Suprapubic skin (tissue), 4 donors: Measurements from ENCODE around the gene FAM234A. TPM values are rescaled to one million over a fixed set of nuclear protein-coding genes. Genes with fewer than 3 reads are reported as not detected.
A peak's percentile ranks its signal among the peaks of the same experiment; 100 is the strongest.

Source experiments
- DNase-seq, 2 donors: peaks; one replicate each; pipeline ENCODE4 v3.0.0-alpha.2; 2019; ENCODE audit warnings: low spot score in 2 of 2
- H3K27ac ChIP-seq: fragments of 200-600 bp; sonication (generic); one replicate; pipeline ENCODE4 v1.5.1; 2019
- H3K27me3 ChIP-seq: fragments of 200-600 bp; sonication (generic); one replicate; pipeline ENCODE4 v1.5.1; 2019
- H3K36me3 ChIP-seq: fragments of 200-600 bp; sonication (generic); one replicate; pipeline ENCODE4 v1.5.1; 2019
- H3K4me1 ChIP-seq: fragments of 200-600 bp; sonication (generic); one replicate; pipeline ENCODE4 v1.5.1; 2019
- H3K4me3 ChIP-seq: fragments of 200-600 bp; sonication (generic); one replicate; pipeline ENCODE4 v1.5.1; 2019; ENCODE audit warnings: mild to moderate bottlenecking
- H3K9me3 ChIP-seq: fragments of 200-600 bp; sonication (generic); one replicate; pipeline ENCODE4 v1.5.1; 2019
- EP300 ChIP-seq: sonication (generic); formaldehyde crosslinking; IDR thresholded peaks from one replicate; pipeline ENCODE4 v1.6.1; 2017; ENCODE audit warnings: antibody characterized with exemption
- POLR2A ChIP-seq, 2 donors: fragments of 450-650 bp; IDR thresholded peaks; one replicate each; pipeline ENCODE4 v1.6.1; 2017; ENCODE audit warnings: antibody characterized with exemption in 2 of 2, mild to moderate bottlenecking in 2 of 2, moderate library complexity in 2 of 2
- POLR2AphosphoS5 ChIP-seq, 3 donors: sonication (generic); formaldehyde crosslinking; IDR thresholded peaks; one replicate each; pipeline ENCODE4 v1.6.1; 2017; ENCODE audit warnings: antibody characterized with exemption in 3 of 3
- WGBS: methylation state at CpG from one replicate; pipeline ENCODE4 v1.1.5; 2018; 5-methylcytosine and 5-hydroxymethylcytosine counted together
- total RNA-seq, 4 donors: library from RNA; depleted of rRNA; stranded (reverse); fragments of >200 nt; gene quantifications; one replicate each; pipeline ENCODE4 v1.1.0, GENCODE V29; 2016
- TF ChIP-seq, protein P1 (sequence below), 2 donors: fragments of 200-600 bp in 1 of 2; fragments of 450-650 bp in 1 of 2; sonication (generic) in 1 of 2; IDR thresholded peaks; one replicate each; pipeline ENCODE4 v1.5.1; 2016 to 2019; ENCODE audit warnings: antibody characterized with exemption in 2 of 2, mild to moderate bottlenecking in 1 of 2, moderate library complexity in 1 of 2

Gene FAM234A
- total RNA-seq, 4 donors from 2014 or later = 108 to 124 (median 121) TPM

DNA sequence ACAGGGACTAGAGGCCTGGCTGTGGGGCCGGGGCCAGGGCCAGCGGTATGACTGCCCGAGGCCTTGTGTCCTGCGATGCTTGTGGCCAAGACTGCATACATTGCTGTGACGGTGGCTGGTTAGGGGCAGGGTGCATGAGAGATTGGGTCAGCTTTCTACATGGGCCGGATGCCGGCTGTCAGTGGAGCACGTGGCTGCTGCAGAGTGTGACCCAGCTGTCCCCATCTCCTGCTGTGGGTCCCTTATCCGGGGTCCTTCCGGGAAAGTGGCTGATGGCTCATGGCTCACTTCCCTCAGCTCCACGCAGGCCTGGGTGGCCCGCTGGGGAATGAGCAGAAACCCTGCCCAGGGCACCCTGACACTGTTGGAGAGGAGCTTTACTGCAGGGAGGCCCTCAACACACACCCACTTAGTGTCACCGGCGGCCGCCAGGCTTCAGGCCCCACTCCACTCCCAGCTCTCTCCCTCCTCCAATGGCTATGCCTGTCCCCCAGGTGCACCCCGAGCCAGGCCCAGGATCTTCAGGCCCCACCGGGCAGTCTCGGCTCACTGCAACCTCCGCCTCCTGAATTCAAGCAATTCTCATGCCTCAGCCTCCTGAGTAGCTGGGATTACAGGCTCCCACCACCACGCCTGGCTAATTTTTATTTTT, 41.9 kb downstream of the FAM234A start:
- DNase-seq = no peak
- WGBS = 93% methylated on average over 7 of the region's 20 CpGs
- Histone ChIP-seq H3K4me1 (peaks cover 38% of the 10 kb centered on the region), H3K27ac (no peak overlapping the region), H3K4me3 (no peak overlapping the region), H3K9me3 (no peaks in the 10 kb centered on the region), H3K27me3 (peaks cover 49% of the 10 kb centered on the region), H3K36me3 (no peaks in the 10 kb centered on the region)
- TF ChIP-seq, protein P1, sequence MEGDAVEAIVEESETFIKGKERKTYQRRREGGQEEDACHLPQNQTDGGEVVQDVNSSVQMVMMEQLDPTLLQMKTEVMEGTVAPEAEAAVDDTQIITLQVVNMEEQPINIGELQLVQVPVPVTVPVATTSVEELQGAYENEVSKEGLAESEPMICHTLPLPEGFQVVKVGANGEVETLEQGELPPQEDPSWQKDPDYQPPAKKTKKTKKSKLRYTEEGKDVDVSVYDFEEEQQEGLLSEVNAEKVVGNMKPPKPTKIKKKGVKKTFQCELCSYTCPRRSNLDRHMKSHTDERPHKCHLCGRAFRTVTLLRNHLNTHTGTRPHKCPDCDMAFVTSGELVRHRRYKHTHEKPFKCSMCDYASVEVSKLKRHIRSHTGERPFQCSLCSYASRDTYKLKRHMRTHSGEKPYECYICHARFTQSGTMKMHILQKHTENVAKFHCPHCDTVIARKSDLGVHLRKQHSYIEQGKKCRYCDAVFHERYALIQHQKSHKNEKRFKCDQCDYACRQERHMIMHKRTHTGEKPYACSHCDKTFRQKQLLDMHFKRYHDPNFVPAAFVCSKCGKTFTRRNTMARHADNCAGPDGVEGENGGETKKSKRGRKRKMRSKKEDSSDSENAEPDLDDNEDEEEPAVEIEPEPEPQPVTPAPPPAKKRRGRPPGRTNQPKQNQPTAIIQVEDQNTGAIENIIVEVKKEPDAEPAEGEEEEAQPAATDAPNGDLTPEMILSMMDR (IDR thresholded peaks at IDR 0.05) = no peak
- TF ChIP-seq POLR2AphosphoS5 (IDR thresholded peaks at IDR 0.05) (no peak), POLR2A (IDR thresholded peaks at IDR 0.05) (no peak), EP300 (no peak)

DNA sequence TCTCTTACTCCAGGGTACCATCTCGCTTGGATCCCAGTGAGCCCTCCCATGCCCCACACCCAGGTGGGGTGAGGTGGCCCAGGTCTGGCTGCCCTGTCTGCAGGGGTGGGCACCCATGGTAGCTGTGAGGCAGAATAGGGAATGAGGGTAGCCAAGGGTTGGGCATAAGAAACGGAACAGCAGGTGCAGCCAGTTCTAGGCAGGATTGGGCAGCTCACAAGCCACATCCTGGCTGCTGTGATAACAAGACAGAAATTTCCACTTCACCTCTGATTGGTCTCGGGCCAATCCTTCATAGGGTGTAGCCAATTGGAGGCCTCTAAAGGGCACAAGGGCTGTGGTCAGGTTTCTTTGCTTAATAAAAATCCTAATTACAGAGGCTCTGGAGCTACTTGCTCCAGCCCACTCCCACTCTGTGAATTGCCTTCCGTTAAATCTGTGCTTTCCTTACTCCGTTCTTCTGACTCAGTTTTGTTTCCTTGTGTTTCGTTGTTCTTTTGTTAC, 44.3 kb downstream of the FAM234A start:
- no peak overlapping the region for H3K4me3 ChIP-seq
- TF ChIP-seq POLR2A (IDR thresholded peaks at IDR 0.05) (no peak), POLR2AphosphoS5 (IDR thresholded peaks at IDR 0.05) (no peak)
- H3K9me3 ChIP-seq = no peaks in the 10 kb centered on the region
- H3K27me3 ChIP-seq = peaks cover 64% of the 10 kb centered on the region
- 47% methylated on average over 6 of the region's 6 CpGs for WGBS
- peaks cover 45% of the 10 kb centered on the region for H3K4me1 ChIP-seq
- no peak for DNase-seq
- H3K27ac ChIP-seq = no peak overlapping the region
- no peaks in the 10 kb centered on the region for H3K36me3 ChIP-seq

DNA sequence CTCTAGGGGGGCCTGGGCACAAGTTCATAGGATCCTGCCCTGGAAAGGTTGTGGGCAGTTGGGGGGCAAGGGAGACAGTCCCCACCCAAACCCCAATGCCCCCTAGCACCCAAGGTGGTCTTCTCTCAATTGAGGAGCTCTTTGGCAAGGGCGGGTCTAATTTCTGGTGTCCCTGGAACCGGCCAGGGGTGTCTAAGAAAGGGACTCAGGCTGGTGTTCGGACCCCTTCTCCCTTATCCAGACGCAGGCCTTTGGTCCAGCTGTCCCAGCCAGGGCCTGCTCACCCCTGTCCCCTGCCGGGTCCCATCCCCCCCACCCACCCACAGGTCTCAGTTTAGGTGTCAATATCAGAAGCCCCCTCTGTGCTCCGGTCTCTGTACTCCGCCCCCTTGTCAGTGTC, 44.9 kb downstream of the FAM234A start:
- no peaks in the 10 kb centered on the region for H3K36me3 ChIP-seq
- no peak overlapping the region for H3K4me3 ChIP-seq
- H3K4me1 ChIP-seq = peaks cover 43% of the 10 kb centered on the region
- H3K27me3 ChIP-seq = peaks cover 58% of the 10 kb centered on the region
- H3K27ac ChIP-seq = no peak overlapping the region
- no peaks in the 10 kb centered on the region for H3K9me3 ChIP-seq
- DNase-seq = no peak
- WGBS = 70% methylated on average over 5 of the region's 7 CpGs
- TF ChIP-seq EP300 (no peak), POLR2AphosphoS5 (IDR thresholded peaks at IDR 0.05) (no peak), POLR2A (IDR thresholded peaks at IDR 0.05) (no peak)
- TF ChIP-seq, protein P1 (IDR thresholded peaks at IDR 0.05) = no peak

DNA sequence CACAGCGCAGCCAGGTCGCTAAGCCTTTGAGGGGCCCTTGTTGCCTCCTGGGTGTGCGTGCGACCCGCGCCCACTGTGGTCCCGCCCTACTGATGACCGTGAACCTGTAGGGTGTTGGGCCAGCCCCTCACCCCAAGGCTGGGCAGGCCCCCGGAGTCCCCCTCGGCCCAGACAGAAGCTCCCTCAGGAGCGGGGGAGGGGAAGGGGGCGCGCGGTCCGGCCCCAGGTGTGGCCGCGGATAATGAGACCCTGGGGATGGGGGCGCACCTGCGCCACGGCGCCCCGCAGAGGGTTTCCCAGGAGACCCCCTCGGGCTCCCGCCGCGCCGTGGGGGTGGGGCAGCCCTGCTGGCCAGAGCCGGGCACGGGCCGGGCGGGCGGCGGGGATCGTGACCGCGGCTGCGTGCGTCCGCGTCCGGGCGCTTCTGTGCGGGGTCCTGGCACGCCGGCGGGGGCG, 45.4 kb downstream of the FAM234A start:
- Histone ChIP-seq H3K27me3 (peaks cover 53% of the 10 kb centered on the region), H3K27ac (no peak overlapping the region), H3K4me1 (peaks cover 38% of the 10 kb centered on the region), H3K4me3 (peak overlapping the region; percentile 32), H3K9me3 (no peaks in the 10 kb centered on the region), H3K36me3 (no peaks in the 10 kb centered on the region)
- WGBS = 20% methylated on average over 5 of the region's 47 CpGs
- TF ChIP-seq POLR2AphosphoS5 (IDR thresholded peaks at IDR 0.05) (no peak), POLR2A (IDR thresholded peaks at IDR 0.05) (no peak), EP300 (no peak)
- TF ChIP-seq, protein P1 (IDR thresholded peaks at IDR 0.05) = no peak
- no peak for DNase-seq

DNA sequence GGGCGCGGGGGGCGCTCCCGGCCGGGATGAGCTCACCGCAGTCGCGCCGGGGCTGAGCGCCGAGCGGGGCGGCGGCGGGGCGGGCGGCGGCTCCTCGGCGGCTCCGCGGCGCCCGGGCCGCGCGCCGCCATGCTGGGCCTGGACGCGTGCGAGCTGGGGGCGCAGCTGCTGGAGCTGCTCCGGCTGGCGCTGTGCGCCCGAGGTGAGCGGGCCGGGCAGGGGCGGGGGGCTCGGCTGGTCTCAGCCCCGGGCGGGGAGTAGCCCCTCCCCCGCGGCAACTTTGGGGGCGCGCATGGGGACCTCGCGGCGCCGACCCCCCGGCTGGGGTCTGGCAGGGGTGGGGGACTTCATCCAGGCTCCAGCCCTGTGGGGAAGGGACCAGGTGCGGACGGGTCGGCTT, 45.9 kb downstream of the FAM234A start, which contains the start of gene ARHGDIG:
ARHGDIG (plus strand) TSS at position 40 of the 400 bp plus-strand sequence; CDS start at position 130, 90 bp downstream.
- Histone ChIP-seq H3K4me1 (peaks cover 33% of the 10 kb centered on the region), H3K9me3 (no peaks in the 10 kb centered on the region), H3K4me3 (peak within 1 kb of the TSS; percentile 42), H3K27me3 (peaks cover 48% of the 10 kb centered on the region), H3K27ac (no peak within 1 kb of the TSS), H3K36me3 (no peaks in the 10 kb centered on the region)
- no peak for TF ChIP-seq EP300
- no peak for TF ChIP-seq POLR2AphosphoS5 (IDR thresholded peaks at IDR 0.05)
- no peak for TF ChIP-seq POLR2A (IDR thresholded peaks at IDR 0.05)
- TF ChIP-seq, protein P1 (IDR thresholded peaks at IDR 0.05) = no peak
- no peak for DNase-seq
- WGBS = no CpG with 5 or more reads among the region's 54 CpGs
